H9 (cell line): Measurements from ENCODE around the gene MYBPC2. TPM values are rescaled to one million over a fixed set of nuclear protein-coding genes. Genes with fewer than 3 reads are reported as not detected.

Source experiments
- DNase-seq: peaks from one replicate; pipeline ENCODE4 v3.0.0-alpha.2; 2017
- H2AFZ ChIP-seq: one replicate; pipeline ENCODE4 v1.6.1; 2013; ENCODE audit warnings: mild to moderate bottlenecking, low read length, control low read depth, moderate library complexity
- H2AK5ac ChIP-seq: 2 replicates; pipeline ENCODE4 v1.6.1; 2013; ENCODE audit warnings: low read length, control low read depth, mixed read lengths; ENCODE audit not compliant: insufficient read length
- H2BK120ac ChIP-seq: one replicate; pipeline ENCODE4 v1.6.1; 2013; ENCODE audit warnings: low read depth, mild to moderate bottlenecking, low read length, control low read depth, inconsistent platforms; ENCODE audit not compliant: poor library complexity, severe bottlenecking
- H2BK12ac ChIP-seq: 2 replicates; pipeline ENCODE4 v1.6.1; 2013; ENCODE audit warnings: low read length, control low read depth, mixed read lengths, low read depth; ENCODE audit not compliant: insufficient read length
- H2BK15ac ChIP-seq: 2 replicates; pipeline ENCODE4 v1.6.1; 2013; ENCODE audit warnings: low read depth, low read length, control low read depth
- H2BK20ac ChIP-seq: one replicate; pipeline ENCODE4 v1.6.1; 2013; ENCODE audit warnings: low read depth, mild to moderate bottlenecking, low read length, control low read depth, inconsistent platforms; ENCODE audit not compliant: poor library complexity, severe bottlenecking
- H2BK5ac ChIP-seq: 2 replicates; pipeline ENCODE4 v1.6.1; 2013; ENCODE audit warnings: low read length, control low read depth, mixed read lengths; ENCODE audit not compliant: insufficient read length
- H3K14ac ChIP-seq: 2 replicates; pipeline ENCODE4 v1.6.1; 2013; ENCODE audit warnings: low read length, control low read depth; ENCODE audit not compliant: insufficient read depth
- H3K18ac ChIP-seq: 2 replicates; pipeline ENCODE4 v1.6.1; 2013; ENCODE audit warnings: low read depth, mild to moderate bottlenecking, mixed read lengths, low read length, control low read depth; ENCODE audit not compliant: insufficient read length
- H3K23ac ChIP-seq: 2 replicates; pipeline ENCODE4 v1.6.1; 2013; ENCODE audit warnings: low read length, control low read depth, mixed read lengths, low read depth; ENCODE audit not compliant: insufficient read length
- H3K23me2 ChIP-seq: 2 replicates; pipeline ENCODE4 v1.6.1; 2013; ENCODE audit warnings: low read depth, mild to moderate bottlenecking, mixed read lengths, low read length, control low read depth; ENCODE audit not compliant: insufficient read length, poor library complexity, severe bottlenecking
- H3K27ac ChIP-seq: 2 replicates; pipeline ENCODE4 v1.5.1; 2013; ENCODE audit warnings: low read length, control low read depth, mixed read lengths, low read depth; ENCODE audit not compliant: insufficient read length
- H3K27me3 ChIP-seq: 2 replicates; pipeline ENCODE4 v1.6.1; 2013; ENCODE audit warnings: low read length, control low read depth, inconsistent platforms; ENCODE audit not compliant: insufficient read depth
- H3K4ac ChIP-seq: 2 replicates; pipeline ENCODE4 v1.6.1; 2013; ENCODE audit warnings: low read depth, mild to moderate bottlenecking, control low read depth, inconsistent platforms, low read length, moderate library complexity
- H3K4me1 ChIP-seq: 2 replicates; pipeline ENCODE4 v1.6.1; 2013; ENCODE audit warnings: low read length, control low read depth, inconsistent platforms; ENCODE audit not compliant: insufficient read depth
- H3K4me2 ChIP-seq: 2 replicates; pipeline ENCODE4 v1.6.1; 2013; ENCODE audit warnings: low read length, control low read depth, mixed read lengths; ENCODE audit not compliant: insufficient read length, insufficient read depth
- H3K56ac ChIP-seq: 2 replicates; pipeline ENCODE4 v1.6.1; 2013; ENCODE audit warnings: low read depth, mild to moderate bottlenecking, mixed read lengths, low read length, control low read depth; ENCODE audit not compliant: insufficient read length
- H3K79me1 ChIP-seq: 2 replicates; pipeline ENCODE4 v1.6.1; 2013; ENCODE audit warnings: low read depth, mild to moderate bottlenecking, moderate library complexity, low read length, control low read depth, inconsistent platforms; ENCODE audit not compliant: insufficient read depth, poor library complexity, severe bottlenecking
- H3K79me2 ChIP-seq: 2 replicates; pipeline ENCODE4 v1.6.1; 2013; ENCODE audit warnings: low read length, control low read depth, inconsistent platforms; ENCODE audit not compliant: insufficient read depth
- H3K9ac ChIP-seq: 2 replicates; pipeline ENCODE4 v1.6.1; 2013; ENCODE audit warnings: low read length, control low read depth, mixed read lengths; ENCODE audit not compliant: insufficient read length; ENCODE audit errors: extremely low read depth
- H3K9me3 ChIP-seq: one replicate; pipeline ENCODE4 v1.6.1; 2013; ENCODE audit warnings: low read depth, low read length, inconsistent platforms; ENCODE audit not compliant: control insufficient read depth
- H3T11ph ChIP-seq: one replicate; pipeline ENCODE4 v1.6.1; 2013; ENCODE audit warnings: mild to moderate bottlenecking, low read length, control low read depth, inconsistent platforms
- H4K20me1 ChIP-seq: one replicate; pipeline ENCODE4 v1.6.1; 2013; ENCODE audit not compliant: control insufficient read depth, insufficient read length, insufficient read depth
- H4K5ac ChIP-seq: 2 replicates; pipeline ENCODE4 v1.6.1; 2013; ENCODE audit warnings: low read depth, mild to moderate bottlenecking, mixed read lengths, low read length, control low read depth; ENCODE audit not compliant: insufficient read length
- H4K8ac ChIP-seq: replicated peaks from 2 replicates; pipeline ENCODE4 v1.6.1; 2013; ENCODE audit warnings: low read length, control low read depth, mixed read lengths, low read depth; ENCODE audit not compliant: insufficient read length
- H4K91ac ChIP-seq: 2 replicates; pipeline ENCODE4 v1.6.1; 2013; ENCODE audit warnings: low read depth, mild to moderate bottlenecking, moderate library complexity, mixed read lengths, low read length, control low read depth; ENCODE audit not compliant: insufficient read length
- H3K27ac Mint-ChIP-seq, 3 experiments: 2 replicates in 2 of 3; 3 replicates in 1 of 3; pipeline ENCODE4 v1.8.0; 2020 to 2021; ENCODE audit warnings: mixed read lengths in 3 of 3, mild to moderate bottlenecking in 1 of 3, moderate library complexity in 1 of 3
- H3K27me3 Mint-ChIP-seq: 2 replicates; pipeline ENCODE4 v1.8.0; 2021; ENCODE audit warnings: low read depth, mild to moderate bottlenecking, moderate library complexity, mixed read lengths
- H3K36me3 Mint-ChIP-seq, 3 experiments: 2 replicates in 2 of 3; 3 replicates in 1 of 3; pipeline ENCODE4 v1.8.0; 2020 to 2021; ENCODE audit warnings: low read depth in 3 of 3, mixed read lengths in 3 of 3; ENCODE audit not compliant: insufficient read depth in 1 of 3
- H3K4me1 Mint-ChIP-seq, 2 experiments: 2 replicates each; pipeline ENCODE4 v1.8.0; 2020; ENCODE audit warnings: mixed read lengths in 2 of 2
- H3K4me3 Mint-ChIP-seq, 2 experiments: 2 replicates in 1 of 2; 3 replicates in 1 of 2; pipeline ENCODE4 v1.8.0; 2020 to 2021; ENCODE audit warnings: mild to moderate bottlenecking in 2 of 2, mixed read lengths in 2 of 2, moderate library complexity in 1 of 2
- H3K9me3 Mint-ChIP-seq, 2 experiments: 2 replicates in 1 of 2; 3 replicates in 1 of 2; pipeline ENCODE4 v1.8.0; 2020; ENCODE audit warnings: mild to moderate bottlenecking in 2 of 2, mixed read lengths in 2 of 2, moderate library complexity in 1 of 2
- WGBS: extraction: QIAGEN DNeasy Blood & Tissue Kit; methylation state at CpG from one replicate; pipeline ENCODE4 v1.1.7; 2013; ENCODE audit warnings: missing lambda C conversion rate, low lambda C conversion rate, mixed read lengths; ENCODE audit not compliant: insufficient read length; ENCODE audit errors: extremely low coverage; 5-methylcytosine and 5-hydroxymethylcytosine counted together
- total RNA-seq: library from RNA; stranded (reverse); gene quantifications from 2 replicates; pipeline ENCODE4 v1.2.1, GENCODE V29; 2021
- TF ChIP-seq, protein P1 (sequence below): fragments of 200-600 bp; sonication (generic); conservative IDR thresholded peaks from 3 replicates; pipeline ENCODE4 v1.8.0; 2021; ENCODE audit warnings: antibody characterized with exemption, mild to moderate bottlenecking

Gene MYBPC2
- total RNA-seq, 1 experiment from 2014 or later = 4.9 TPM

- no peak overlapping the region for H3K4me3 Mint-ChIP-seq
- peaks cover 15% of the 10 kb centered on the region for H3K23me2 ChIP-seq
- no CpG with 5 or more reads among the region's 18 CpGs for WGBS
Measured at GRCh38 chr19:50422397-50423278, 10.1 kb upstream of the MYBPC2 start.

More at GRCh38 chr19:50422397-50423278, 10.1 kb upstream of the MYBPC2 start:
- Histone ChIP-seq H4K20me1 (no peaks in the 10 kb centered on the region), H4K8ac (no peak overlapping the region), H2AK5ac (no peak overlapping the region), H3K9ac (no peak overlapping the region), H3K4me2 (no peak overlapping the region), H2BK120ac (no peak overlapping the region), H3K18ac (no peak overlapping the region), H2BK12ac (no peak overlapping the region), H3K4me1 (no peaks in the 10 kb centered on the region), H4K5ac (no peak overlapping the region), H3K79me1 (no peaks in the 10 kb centered on the region), H3T11ph (no peak overlapping the region), H3K4ac (no peak overlapping the region), H2AFZ (no peak overlapping the region), H3K27me3 (no peaks in the 10 kb centered on the region), H3K23ac (no peak overlapping the region), H3K9me3 (no peaks in the 10 kb centered on the region), H2BK20ac (no peak overlapping the region), H3K14ac (no peak overlapping the region), H3K79me2 (peaks cover 3% of the 10 kb centered on the region; the same call in 1 of the 2 replicates), H4K91ac (no peak overlapping the region), H3K56ac (no peak overlapping the region), H2BK15ac (no peak overlapping the region), H3K27ac (no peak overlapping the region), H2BK5ac (no peak overlapping the region)
- Mint-ChIP-seq H3K27me3 (peaks cover 9% of the 10 kb centered on the region), H3K36me3 (peaks cover 0 to 22% (median 7%) of the 10 kb centered on the region in 3 experiments; a peak in 4 of 7 replicates), H3K27ac (peak overlapping the region in 2 of 3 experiments; percentile 59 to 74; a peak in 2 of 7 replicates), H3K9me3 (peaks cover 0 to 3% of the 10 kb centered on the region in 2 experiments; a peak in 1 of 5 replicates), H3K4me1 (peaks cover 20% of the 10 kb centered on the region in 2 experiments)
- DNase-seq = no peak
- TF ChIP-seq, protein P1, sequence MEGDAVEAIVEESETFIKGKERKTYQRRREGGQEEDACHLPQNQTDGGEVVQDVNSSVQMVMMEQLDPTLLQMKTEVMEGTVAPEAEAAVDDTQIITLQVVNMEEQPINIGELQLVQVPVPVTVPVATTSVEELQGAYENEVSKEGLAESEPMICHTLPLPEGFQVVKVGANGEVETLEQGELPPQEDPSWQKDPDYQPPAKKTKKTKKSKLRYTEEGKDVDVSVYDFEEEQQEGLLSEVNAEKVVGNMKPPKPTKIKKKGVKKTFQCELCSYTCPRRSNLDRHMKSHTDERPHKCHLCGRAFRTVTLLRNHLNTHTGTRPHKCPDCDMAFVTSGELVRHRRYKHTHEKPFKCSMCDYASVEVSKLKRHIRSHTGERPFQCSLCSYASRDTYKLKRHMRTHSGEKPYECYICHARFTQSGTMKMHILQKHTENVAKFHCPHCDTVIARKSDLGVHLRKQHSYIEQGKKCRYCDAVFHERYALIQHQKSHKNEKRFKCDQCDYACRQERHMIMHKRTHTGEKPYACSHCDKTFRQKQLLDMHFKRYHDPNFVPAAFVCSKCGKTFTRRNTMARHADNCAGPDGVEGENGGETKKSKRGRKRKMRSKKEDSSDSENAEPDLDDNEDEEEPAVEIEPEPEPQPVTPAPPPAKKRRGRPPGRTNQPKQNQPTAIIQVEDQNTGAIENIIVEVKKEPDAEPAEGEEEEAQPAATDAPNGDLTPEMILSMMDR = no peak
